GM12878 (cell line): Measurements from ENCODE around the gene PPP1R1C. TPM values are rescaled to one million over a fixed set of nuclear protein-coding genes. Genes with fewer than 3 reads are reported as not detected.

Experiments
- ATAC-seq: fragments of 200-7000 bp; cut with Tn5 transposase; 3 replicates; pipeline ENCODE4 v1.9.1; 2020; ENCODE audit warnings: mild to moderate bottlenecking, moderate library complexity
- BruUV-seq: library from RNA; stranded (reverse); fragments of 400-500 nt; replicated peaks from 2 replicates; lab custom pipeline; 2021; lab: Mats Ljungman, UMichigan
- CTCF ChIA-PET: fragments of 300-600 bp; sonication (Branson Sonifier 250); formaldehyde crosslinking; extraction: SDS; loops from one replicate; lab custom pipeline; 2021; ENCODE audit warnings: inconsistent platforms; lab: Yijun Ruan, JAX
- POLR2A ChIA-PET: fragments of 350-600 bp; formaldehyde crosslinking; extraction: SDS; loops from one replicate; lab custom pipeline; 2021; ENCODE audit warnings: inconsistent platforms; lab: Charles Lee
- RAD21 ChIA-PET: fragments of 300-600 bp; sonication (Branson Sonifier 250); formaldehyde crosslinking; loops from one replicate; lab custom pipeline; 2023; ENCODE audit warnings: antibody characterized with exemption; ENCODE audit not compliant: unreplicated experiment; lab: Charles Lee
- SMC1A ChIA-PET: fragments of 300-600 bp; sonication (Branson Sonifier 250); formaldehyde crosslinking; loops from one replicate; lab custom pipeline; 2023; ENCODE audit not compliant: unreplicated experiment, uncharacterized antibody; lab: Charles Lee
- DNase-seq: peaks from one replicate; pipeline ENCODE4 v3.0.0-alpha.2; 2011; ENCODE audit warnings: low read depth, low spot score
- FAIRE-seq: peaks from 3 replicates; lab custom pipeline; 2011; peaks lifted over from hg19 to GRCh38; lab: Jason Lieb, UNC
- H2AFZ ChIP-seq: 2 replicates; pipeline ENCODE4 v1.6.0; 2011; ENCODE audit warnings: low read depth, low read length, control low read depth; ENCODE audit not compliant: control insufficient read depth
- H3K27ac ChIP-seq: 2 replicates; pipeline ENCODE4 v1.5.1; 2011; ENCODE audit warnings: control low read depth; ENCODE audit not compliant: control insufficient read depth, insufficient read depth
- H3K27me3 ChIP-seq, 2 experiments: replicated peaks in 1 of 2; 2 replicates each; pipeline versions ENCODE4 v1.6.0 to v1.6.1; 2011; ENCODE audit warnings: low read length in 1 of 2; ENCODE audit not compliant: control insufficient read depth in 2 of 2, insufficient read depth in 2 of 2
- H3K36me3 ChIP-seq, 2 experiments: 2 replicates each; pipeline ENCODE4 v1.5.1; 2011; ENCODE audit warnings: low read length in 1 of 2; ENCODE audit not compliant: control insufficient read depth in 2 of 2, insufficient read depth in 2 of 2
- H3K4me1 ChIP-seq: 2 replicates; pipeline ENCODE4 v1.6.1; 2011; ENCODE audit warnings: mild to moderate bottlenecking, low read length, moderate library complexity, mixed read lengths; ENCODE audit not compliant: control insufficient read depth, insufficient read depth
- H3K4me2 ChIP-seq: 2 replicates; pipeline ENCODE4 v1.6.0; 2011; ENCODE audit warnings: control low read depth; ENCODE audit not compliant: control insufficient read depth, insufficient read depth
- H3K4me3 ChIP-seq: fragments of 200-600 bp; sonication (generic); 2 replicates; pipeline ENCODE4 v1.5.1; 2016
- H3K79me2 ChIP-seq: 2 replicates; pipeline ENCODE4 v1.6.0; 2011; ENCODE audit warnings: low read length; ENCODE audit not compliant: control insufficient read depth, insufficient read depth
- H3K9ac ChIP-seq: 2 replicates; pipeline ENCODE4 v1.8.0; 2011; ENCODE audit warnings: low read length, control low read depth, mixed read lengths; ENCODE audit not compliant: control insufficient read depth, insufficient read depth
- H3K9me3 ChIP-seq: replicated peaks from 3 replicates; pipeline ENCODE4 v1.5.1; 2011; ENCODE audit warnings: mild to moderate bottlenecking, low read length; ENCODE audit not compliant: control insufficient read depth, insufficient read depth
- H4K20me1 ChIP-seq: 2 replicates; pipeline ENCODE4 v1.6.0; 2011; ENCODE audit not compliant: control insufficient read depth, insufficient read depth
- ELK1 ChIP-seq: IDR thresholded peaks from 2 replicates; pipeline ENCODE4 v1.6.1; 2012; ENCODE audit warnings: low read depth, low read length, improper control_type of control experiment
- MTA3 ChIP-seq: IDR thresholded peaks from 2 replicates; pipeline ENCODE4 v1.6.1; 2012; ENCODE audit warnings: low read length, inconsistent platforms, borderline replicate concordance
- NR2C2 ChIP-seq: IDR thresholded peaks from 2 replicates; pipeline ENCODE4 v1.6.1; 2011; ENCODE audit warnings: borderline replicate concordance, low read depth; ENCODE audit not compliant: control insufficient read depth, insufficient read length
- POLR2AphosphoS2 ChIP-seq: IDR thresholded peaks from 2 replicates; pipeline ENCODE4 v1.6.1; 2011; ENCODE audit warnings: low read depth, mild to moderate bottlenecking, low read length, improper control_type of control experiment, moderate library complexity
- RAD21 ChIP-seq: IDR thresholded peaks from 2 replicates; pipeline ENCODE4 v1.6.1; 2011; ENCODE audit warnings: mild to moderate bottlenecking, low read depth, low read length, moderate library complexity; ENCODE audit not compliant: insufficient read depth
- SIN3A ChIP-seq: IDR thresholded peaks from 2 replicates; pipeline ENCODE4 v1.6.1; 2012; ENCODE audit warnings: low read depth, low read length, improper control_type of control experiment
- USF2 ChIP-seq: IDR thresholded peaks from 2 replicates; pipeline ENCODE4 v1.6.1; 2011; ENCODE audit warnings: low read depth, low read length, improper control_type of control experiment, borderline replicate concordance
- ZNF274 ChIP-seq: IDR thresholded peaks from one replicate; pipeline ENCODE4 v1.8.0; 2011; ENCODE audit not compliant: insufficient read length, insufficient read depth
- ZNF384 ChIP-seq: IDR thresholded peaks from 2 replicates; pipeline ENCODE4 v1.6.1; 2012; ENCODE audit warnings: low read depth, mild to moderate bottlenecking, low read length, improper control_type of control experiment, borderline replicate concordance
- ZNF622 ChIP-seq: fragments of 450-650 bp; IDR thresholded peaks from 2 replicates; pipeline ENCODE4 v1.6.1; 2017; ENCODE audit warnings: mild to moderate bottlenecking, inconsistent platforms
- WGBS: methylation state at CpG from one replicate; pipeline ENCODE4 v1.1.6; 2016; ENCODE audit warnings: low lambda C conversion rate; ENCODE audit not compliant: insufficient replicate concordance, insufficient coverage; ENCODE audit errors: missing lambda C conversion rate; 5-methylcytosine and 5-hydroxymethylcytosine counted together
- in situ Hi-C: fragments of 300-500 bp; cut with MboI; formaldehyde crosslinking; loops from 9 replicates; pipeline ENCODE4 v1.14.3; 2018; ENCODE audit warnings: mixed read lengths
- intact Hi-C: fragments of 100-400 bp; cut with micrococcal nuclease; formaldehyde crosslinking; loops from one replicate; pipeline ENCODE4 v1.14.2; 2022; ENCODE audit not compliant: unreplicated experiment
- polyA plus RNA-seq, 11 experiments: library from polyadenylated mRNA; depleted of rRNA in 4 of 11; unstranded in 6 of 11; stranded (reverse) in 5 of 11; fragments of >200 nt; fragmentation: Nextera tagmentation in 4 of 11; fragmentation: Illumina TruSeq in 1 of 11; extraction: Ambion mirVana in 4 of 11; extraction: Trizol in 1 of 11; gene quantifications; 1 replicate in 1 of 11; 2 replicates in 10 of 11; pipeline versions ENCODE4 v1.2.1 to v1.2.3, GENCODE V29; 2011 to 2016; ENCODE audit warnings: inconsistent platforms in 2 of 11, missing spikeins in 2 of 11, low read depth in 1 of 11
- total RNA-seq, 4 experiments: library from RNA; depleted of rRNA in 3 of 4; stranded (reverse); fragments of >200 nt in 3 of 4; fragmentation: Illumina TruSeq in 1 of 4; extraction: Trizol in 1 of 4; gene quantifications; 2 replicates each; pipeline versions ENCODE4 v1.2.1 to v1.2.3, GENCODE V29; 2013 to 2021
- TF ChIP-seq, protein P1 (sequence below): fragments of 450-650 bp; formaldehyde crosslinking; IDR thresholded peaks from 2 replicates; pipeline ENCODE4 v1.4.0; 2020; ENCODE audit warnings: mild to moderate bottlenecking, moderate library complexity
- TF ChIP-seq, protein P2 (sequence below): fragments of 450-650 bp; IDR thresholded peaks from 2 replicates; pipeline ENCODE4 v1.6.1; 2017; ENCODE audit warnings: mild to moderate bottlenecking, moderate library complexity

The PPP1R1C gene
- total and polyA plus RNA-seq, 10 of the 15 experiments (the other 5 are each of a cell fraction or from before 2014, with no cell fraction given), result 0.11 TPM; not detected in 9

- TF ChIP-seq, protein P1, sequence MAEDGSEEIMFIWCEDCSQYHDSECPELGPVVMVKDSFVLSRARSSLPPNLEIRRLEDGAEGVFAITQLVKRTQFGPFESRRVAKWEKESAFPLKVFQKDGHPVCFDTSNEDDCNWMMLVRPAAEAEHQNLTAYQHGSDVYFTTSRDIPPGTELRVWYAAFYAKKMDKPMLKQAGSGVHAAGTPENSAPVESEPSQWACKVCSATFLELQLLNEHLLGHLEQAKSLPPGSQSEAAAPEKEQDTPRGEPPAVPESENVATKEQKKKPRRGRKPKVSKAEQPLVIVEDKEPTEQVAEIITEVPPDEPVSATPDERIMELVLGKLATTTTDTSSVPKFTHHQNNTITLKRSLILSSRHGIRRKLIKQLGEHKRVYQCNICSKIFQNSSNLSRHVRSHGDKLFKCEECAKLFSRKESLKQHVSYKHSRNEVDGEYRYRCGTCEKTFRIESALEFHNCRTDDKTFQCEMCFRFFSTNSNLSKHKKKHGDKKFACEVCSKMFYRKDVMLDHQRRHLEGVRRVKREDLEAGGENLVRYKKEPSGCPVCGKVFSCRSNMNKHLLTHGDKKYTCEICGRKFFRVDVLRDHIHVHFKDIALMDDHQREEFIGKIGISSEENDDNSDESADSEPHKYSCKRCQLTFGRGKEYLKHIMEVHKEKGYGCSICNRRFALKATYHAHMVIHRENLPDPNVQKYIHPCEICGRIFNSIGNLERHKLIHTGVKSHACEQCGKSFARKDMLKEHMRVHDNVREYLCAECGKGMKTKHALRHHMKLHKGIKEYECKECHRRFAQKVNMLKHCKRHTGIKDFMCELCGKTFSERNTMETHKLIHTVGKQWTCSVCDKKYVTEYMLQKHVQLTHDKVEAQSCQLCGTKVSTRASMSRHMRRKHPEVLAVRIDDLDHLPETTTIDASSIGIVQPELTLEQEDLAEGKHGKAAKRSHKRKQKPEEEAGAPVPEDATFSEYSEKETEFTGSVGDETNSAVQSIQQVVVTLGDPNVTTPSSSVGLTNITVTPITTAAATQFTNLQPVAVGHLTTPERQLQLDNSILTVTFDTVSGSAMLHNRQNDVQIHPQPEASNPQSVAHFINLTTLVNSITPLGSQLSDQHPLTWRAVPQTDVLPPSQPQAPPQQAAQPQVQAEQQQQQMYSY (CRISPR knock-in tag), result no peak
Observed at GRCh38 chr2:181954538-181954883, 31.1 kb upstream of the PPP1R1C start (continued).

DNA sequence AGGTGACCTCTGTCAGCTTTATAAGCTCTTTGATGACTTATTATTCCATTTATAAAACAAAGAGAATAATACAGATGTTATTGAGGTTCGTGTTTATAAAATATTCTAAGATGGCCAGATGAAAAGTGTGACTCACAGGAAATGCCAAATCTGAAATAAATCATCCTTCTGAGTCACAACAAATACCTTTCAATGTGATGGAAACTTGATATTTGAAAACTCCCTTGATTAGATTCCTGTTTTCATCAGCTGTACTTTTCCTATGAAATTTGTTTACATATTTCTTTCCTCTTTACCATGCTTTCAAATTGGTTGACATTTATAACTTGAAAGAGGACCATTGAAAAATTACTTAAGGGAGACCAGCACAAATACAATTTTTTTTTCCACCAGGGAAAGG, 30.6 kb upstream of the PPP1R1C start:
- in situ Hi-C loops, result no loop called here
- ChIA-PET CTCF (interaction anchor here (0.7 to 3.0 kb wide), 22 partner anchors 14 to 1831 kb away, joined by 3 to 24 read pairs (median 4); no protein-coding TSS in a partner anchor), SMC1A (interaction anchor here (1.3 to 2.0 kb wide), 2 partner anchors 213 to 217 kb away, joined by 4 to 16 read pairs; no protein-coding TSS in a partner anchor), POLR2A (no interaction called here), RAD21 (interaction anchor here (0.8 to 1.8 kb wide), 4 partner anchors 212 to 382 kb away, joined by 3 to 9 read pairs (median 3); no protein-coding TSS in a partner anchor)
- H3K4me3 ChIP-seq, result no peak overlapping the region
- H3K79me2 ChIP-seq, result no peaks in the 10 kb centered on the region
- no peaks in the 10 kb centered on the region for H3K9me3 ChIP-seq
- BruUV-seq, result no TSS peak
- no peaks in the 10 kb centered on the region for H4K20me1 ChIP-seq
- H3K4me1 ChIP-seq, result no peaks in the 10 kb centered on the region
- H3K36me3 ChIP-seq, result no peaks in the 10 kb centered on the region
- no peak overlapping the region for H2AFZ ChIP-seq
- FAIRE-seq, result no peak
- no peak overlapping the region for H3K9ac ChIP-seq
- no peak for ATAC-seq
- no peak overlapping the region for H3K4me2 ChIP-seq
- intact Hi-C loops, result no loop called here
- H3K27me3 ChIP-seq, result no peaks in the 10 kb centered on the region
- H3K27ac ChIP-seq, result no peak overlapping the region
- DNase-seq, result no peak
- 0% methylated on average over 1 of the region's 1 CpG for whole genome bisulfite sequencing
- no peak for TF ChIP-seq ZNF622
- TF ChIP-seq MTA3, result no peak
- no peak for TF ChIP-seq RAD21
- TF ChIP-seq, protein P2, sequence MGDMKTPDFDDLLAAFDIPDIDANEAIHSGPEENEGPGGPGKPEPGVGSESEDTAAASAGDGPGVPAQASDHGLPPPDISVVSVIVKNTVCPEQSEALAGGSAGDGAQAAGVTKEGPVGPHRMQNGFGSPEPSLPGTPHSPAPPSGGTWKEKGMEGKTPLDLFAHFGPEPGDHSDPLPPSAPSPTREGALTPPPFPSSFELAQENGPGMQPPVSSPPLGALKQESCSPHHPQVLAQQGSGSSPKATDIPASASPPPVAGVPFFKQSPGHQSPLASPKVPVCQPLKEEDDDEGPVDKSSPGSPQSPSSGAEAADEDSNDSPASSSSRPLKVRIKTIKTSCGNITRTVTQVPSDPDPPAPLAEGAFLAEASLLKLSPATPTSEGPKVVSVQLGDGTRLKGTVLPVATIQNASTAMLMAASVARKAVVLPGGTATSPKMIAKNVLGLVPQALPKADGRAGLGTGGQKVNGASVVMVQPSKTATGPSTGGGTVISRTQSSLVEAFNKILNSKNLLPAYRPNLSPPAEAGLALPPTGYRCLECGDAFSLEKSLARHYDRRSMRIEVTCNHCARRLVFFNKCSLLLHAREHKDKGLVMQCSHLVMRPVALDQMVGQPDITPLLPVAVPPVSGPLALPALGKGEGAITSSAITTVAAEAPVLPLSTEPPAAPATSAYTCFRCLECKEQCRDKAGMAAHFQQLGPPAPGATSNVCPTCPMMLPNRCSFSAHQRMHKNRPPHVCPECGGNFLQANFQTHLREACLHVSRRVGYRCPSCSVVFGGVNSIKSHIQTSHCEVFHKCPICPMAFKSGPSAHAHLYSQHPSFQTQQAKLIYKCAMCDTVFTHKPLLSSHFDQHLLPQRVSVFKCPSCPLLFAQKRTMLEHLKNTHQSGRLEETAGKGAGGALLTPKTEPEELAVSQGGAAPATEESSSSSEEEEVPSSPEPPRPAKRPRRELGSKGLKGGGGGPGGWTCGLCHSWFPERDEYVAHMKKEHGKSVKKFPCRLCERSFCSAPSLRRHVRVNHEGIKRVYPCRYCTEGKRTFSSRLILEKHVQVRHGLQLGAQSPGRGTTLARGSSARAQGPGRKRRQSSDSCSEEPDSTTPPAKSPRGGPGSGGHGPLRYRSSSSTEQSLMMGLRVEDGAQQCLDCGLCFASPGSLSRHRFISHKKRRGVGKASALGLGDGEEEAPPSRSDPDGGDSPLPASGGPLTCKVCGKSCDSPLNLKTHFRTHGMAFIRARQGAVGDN, result no peak
- TF ChIP-seq ZNF384, result no peak
- no peak for TF ChIP-seq ZNF274
- TF ChIP-seq POLR2AphosphoS2, result no peak
- TF ChIP-seq USF2, result no peak
- TF ChIP-seq SIN3A, result no peak
- no peak for TF ChIP-seq NR2C2
- TF ChIP-seq ELK1, result no peak
